GM12878 (cell line): ENCODE results near the gene HOXB3. TPM values are rescaled to one million over a fixed set of nuclear protein-coding genes. Genes with fewer than 3 reads are reported as not detected.

Experiments used
- ATAC-seq: fragments of 200-7000 bp; cut with Tn5 transposase; 3 replicates; pipeline ENCODE4 v1.9.1; 2020; ENCODE audit warnings: mild to moderate bottlenecking, moderate library complexity
- BruUV-seq: library from RNA; stranded (reverse); fragments of 400-500 nt; replicated peaks from 2 replicates; lab custom pipeline; 2021; lab: Mats Ljungman, UMichigan
- CTCF ChIA-PET: fragments of 300-600 bp; sonication (Branson Sonifier 250); formaldehyde crosslinking; extraction: SDS; loops from one replicate; lab custom pipeline; 2021; ENCODE audit warnings: inconsistent platforms; lab: Yijun Ruan, JAX
- POLR2A ChIA-PET: fragments of 350-600 bp; formaldehyde crosslinking; extraction: SDS; loops from one replicate; lab custom pipeline; 2021; ENCODE audit warnings: inconsistent platforms; lab: Charles Lee
- RAD21 ChIA-PET: fragments of 300-600 bp; sonication (Branson Sonifier 250); formaldehyde crosslinking; loops from one replicate; lab custom pipeline; 2023; ENCODE audit warnings: antibody characterized with exemption; ENCODE audit not compliant: unreplicated experiment; lab: Charles Lee
- SMC1A ChIA-PET: fragments of 300-600 bp; sonication (Branson Sonifier 250); formaldehyde crosslinking; loops from one replicate; lab custom pipeline; 2023; ENCODE audit not compliant: unreplicated experiment, uncharacterized antibody; lab: Charles Lee
- DNase-seq: peaks from one replicate; pipeline ENCODE4 v3.0.0-alpha.2; 2011; ENCODE audit warnings: low read depth, low spot score
- FAIRE-seq: peaks from 3 replicates; lab custom pipeline; 2011; peaks lifted over from hg19 to GRCh38; lab: Jason Lieb, UNC
- H2AFZ ChIP-seq: 2 replicates; pipeline ENCODE4 v1.6.0; 2011; ENCODE audit warnings: low read depth, low read length, control low read depth; ENCODE audit not compliant: control insufficient read depth
- H3K27ac ChIP-seq: 2 replicates; pipeline ENCODE4 v1.5.1; 2011; ENCODE audit warnings: control low read depth; ENCODE audit not compliant: control insufficient read depth, insufficient read depth
- H3K27me3 ChIP-seq, 2 experiments: replicated peaks in 1 of 2; 2 replicates each; pipeline versions ENCODE4 v1.6.0 to v1.6.1; 2011; ENCODE audit warnings: low read length in 1 of 2; ENCODE audit not compliant: control insufficient read depth in 2 of 2, insufficient read depth in 2 of 2
- H3K36me3 ChIP-seq, 2 experiments: 2 replicates each; pipeline ENCODE4 v1.5.1; 2011; ENCODE audit warnings: low read length in 1 of 2; ENCODE audit not compliant: control insufficient read depth in 2 of 2, insufficient read depth in 2 of 2
- H3K4me1 ChIP-seq: 2 replicates; pipeline ENCODE4 v1.6.1; 2011; ENCODE audit warnings: mild to moderate bottlenecking, low read length, moderate library complexity, mixed read lengths; ENCODE audit not compliant: control insufficient read depth, insufficient read depth
- H3K4me2 ChIP-seq: 2 replicates; pipeline ENCODE4 v1.6.0; 2011; ENCODE audit warnings: control low read depth; ENCODE audit not compliant: control insufficient read depth, insufficient read depth
- H3K4me3 ChIP-seq: fragments of 200-600 bp; sonication (generic); 2 replicates; pipeline ENCODE4 v1.5.1; 2016
- H3K79me2 ChIP-seq: 2 replicates; pipeline ENCODE4 v1.6.0; 2011; ENCODE audit warnings: low read length; ENCODE audit not compliant: control insufficient read depth, insufficient read depth
- H3K9ac ChIP-seq: 2 replicates; pipeline ENCODE4 v1.8.0; 2011; ENCODE audit warnings: low read length, control low read depth, mixed read lengths; ENCODE audit not compliant: control insufficient read depth, insufficient read depth
- H3K9me3 ChIP-seq: replicated peaks from 3 replicates; pipeline ENCODE4 v1.5.1; 2011; ENCODE audit warnings: mild to moderate bottlenecking, low read length; ENCODE audit not compliant: control insufficient read depth, insufficient read depth
- H4K20me1 ChIP-seq: 2 replicates; pipeline ENCODE4 v1.6.0; 2011; ENCODE audit not compliant: control insufficient read depth, insufficient read depth
- ATF2 ChIP-seq: IDR thresholded peaks from 2 replicates; pipeline ENCODE4 v1.6.1; 2012; ENCODE audit warnings: low read length, inconsistent platforms
- BMI1 ChIP-seq: fragments of 450-650 bp; IDR thresholded peaks from 2 replicates; pipeline ENCODE4 v1.6.1; 2016; ENCODE audit warnings: mild to moderate bottlenecking, moderate library complexity, borderline replicate concordance
- CBFB ChIP-seq: IDR thresholded peaks from 2 replicates; pipeline ENCODE4 v1.6.1; 2016; ENCODE audit warnings: antibody characterized with exemption, low read depth
- CBX5 ChIP-seq: sonication (generic); IDR thresholded peaks from 2 replicates; pipeline ENCODE4 v1.6.1; 2016; ENCODE audit warnings: low read depth, moderate library complexity, mild to moderate bottlenecking, inconsistent platforms
- MTA2 ChIP-seq: fragments of 450-650 bp; IDR thresholded peaks from 2 replicates; pipeline ENCODE4 v1.6.1; 2016; ENCODE audit warnings: low read depth, mild to moderate bottlenecking, moderate library complexity
- MYC ChIP-seq: IDR thresholded peaks from 2 replicates; pipeline ENCODE4 v1.6.1; 2011; ENCODE audit warnings: mild to moderate bottlenecking, low read length, moderate library complexity, inconsistent platforms; ENCODE audit not compliant: insufficient read depth, insufficient replicate concordance, insufficient read length, severe bottlenecking
- NBN ChIP-seq: fragments of 450-650 bp; IDR thresholded peaks from 2 replicates; pipeline ENCODE4 v1.6.1; 2016
- PAX5 ChIP-seq: IDR thresholded peaks from 2 replicates; pipeline ENCODE4 v1.6.1; 2011; ENCODE audit warnings: low read depth, low read length, borderline replicate concordance
- POLR2A ChIP-seq: IDR thresholded peaks from 2 replicates; pipeline ENCODE4 v1.6.1; 2011; ENCODE audit warnings: low read depth, mild to moderate bottlenecking, low read length
- PRDM15 ChIP-seq: fragments of 450-650 bp; formaldehyde crosslinking; IDR thresholded peaks from 2 replicates; pipeline ENCODE4 v1.4.0; 2020; ENCODE audit warnings: mild to moderate bottlenecking, moderate library complexity
- RCOR1 ChIP-seq: conservative IDR thresholded peaks from 2 replicates; pipeline ENCODE4 v1.6.1; 2012; ENCODE audit warnings: low read depth, low read length, improper control_type of control experiment
- RELA ChIP-seq: fragments of 450-650 bp; IDR thresholded peaks from 2 replicates; pipeline ENCODE4 v1.8.0; 2014; ENCODE audit warnings: borderline replicate concordance; ENCODE audit not compliant: partially characterized antibody
- SKIL ChIP-seq: fragments of 450-650 bp; IDR thresholded peaks from 2 replicates; pipeline ENCODE4 v1.6.1; 2017; ENCODE audit warnings: mild to moderate bottlenecking, low read depth, inconsistent platforms; ENCODE audit not compliant: poor library complexity, severe bottlenecking
- SMAD1 ChIP-seq: fragments of 450-650 bp; IDR thresholded peaks from 2 replicates; pipeline ENCODE4 v1.6.1; 2018; ENCODE audit warnings: mild to moderate bottlenecking, low read depth; ENCODE audit not compliant: partially characterized antibody
- SRF ChIP-seq, 2 experiments: IDR thresholded peaks; 2 replicates each; pipeline ENCODE4 v1.6.1; 2011; ENCODE audit warnings: low read depth in 2 of 2, low read length in 2 of 2, mild to moderate bottlenecking in 1 of 2, moderate library complexity in 1 of 2
- SUZ12 ChIP-seq: fragments of 200-600 bp; sonication (generic); IDR thresholded peaks from one replicate; pipeline ENCODE4 v1.6.1; 2018; ENCODE audit warnings: antibody characterized with exemption, mild to moderate bottlenecking; ENCODE audit not compliant: unreplicated experiment
- TBL1XR1 ChIP-seq: IDR thresholded peaks from 2 replicates; pipeline ENCODE4 v1.6.1; 2012; ENCODE audit warnings: low read depth, low read length, improper control_type of control experiment
- whole genome bisulfite sequencing: methylation state at CpG from one replicate; pipeline ENCODE4 v1.1.6; 2016; ENCODE audit warnings: low lambda C conversion rate; ENCODE audit not compliant: insufficient replicate concordance, insufficient coverage; ENCODE audit errors: missing lambda C conversion rate; 5-methylcytosine and 5-hydroxymethylcytosine counted together
- in situ Hi-C: fragments of 300-500 bp; cut with MboI; formaldehyde crosslinking; loops from 9 replicates; pipeline ENCODE4 v1.14.3; 2018; ENCODE audit warnings: mixed read lengths
- intact Hi-C: fragments of 100-400 bp; cut with micrococcal nuclease; formaldehyde crosslinking; loops from one replicate; pipeline ENCODE4 v1.14.2; 2022; ENCODE audit not compliant: unreplicated experiment
- polyA plus RNA-seq, 11 experiments: library from polyadenylated mRNA; depleted of rRNA in 4 of 11; unstranded in 6 of 11; stranded (reverse) in 5 of 11; fragments of >200 nt; fragmentation: Nextera tagmentation in 4 of 11; fragmentation: Illumina TruSeq in 1 of 11; extraction: Ambion mirVana in 4 of 11; extraction: Trizol in 1 of 11; gene quantifications; 1 replicate in 1 of 11; 2 replicates in 10 of 11; pipeline versions ENCODE4 v1.2.1 to v1.2.3, GENCODE V29; 2011 to 2016; ENCODE audit warnings: inconsistent platforms in 2 of 11, missing spikeins in 2 of 11, low read depth in 1 of 11
- total RNA-seq, 4 experiments: library from RNA; depleted of rRNA in 3 of 4; stranded (reverse); fragments of >200 nt in 3 of 4; fragmentation: Illumina TruSeq in 1 of 4; extraction: Trizol in 1 of 4; gene quantifications; 2 replicates each; pipeline versions ENCODE4 v1.2.1 to v1.2.3, GENCODE V29; 2013 to 2021

HOXB3 gene
- total and polyA plus RNA-seq, 10 of the 15 experiments (the other 5 are each of a cell fraction or from before 2014, with no cell fraction given): 0.19 to 7.7 (median 2.9) TPM

- RAD21 ChIA-PET: no interaction called here
- Histone ChIP-seq H3K36me3 (no peaks in the 10 kb centered on the region; a peak in 1 of 4 replicates), H3K4me3 (no peak overlapping the region), H3K79me2 (no peaks in the 10 kb centered on the region)
- intact Hi-C loops: no loop called here
- whole genome bisulfite sequencing: 20% methylated on average over 3 of the region's 3 CpGs
- DNase-seq: no peak
- no peak for TF ChIP-seq ATF2
- TF ChIP-seq TBL1XR1: no peak
- no peak for TF ChIP-seq PRDM15 (CRISPR knock-in tag)
- TF ChIP-seq RCOR1: no peak
- TF ChIP-seq SUZ12: no peak
- no peak for TF ChIP-seq CBFB
- TF ChIP-seq RELA: no peak
- no peak for TF ChIP-seq CBX5
- no peak for TF ChIP-seq NBN
- TF ChIP-seq SKIL: no peak
- TF ChIP-seq MYC: no peak
- TF ChIP-seq SRF (IDR thresholded peaks at IDR 0.05; ENCODE audit: low read depth in 2 of 2, low read length in 2 of 2): no peak
- no peak for TF ChIP-seq BMI1
- TF ChIP-seq MTA2: no peak
- TF ChIP-seq POLR2A: no peak
- no peak for TF ChIP-seq SMAD1
- no peak for TF ChIP-seq PAX5
- TF ChIP-seq, all 136 proteins: peak for 0
- Histone ChIP-seq H3K4me1 (no peaks in the 10 kb centered on the region), H3K9ac (no peak overlapping the region), H3K9me3 (no peaks in the 10 kb centered on the region), H2AFZ (no peak overlapping the region), H3K27me3 (no peaks in the 10 kb centered on the region), H4K20me1 (no peaks in the 10 kb centered on the region), H3K4me2 (no peak overlapping the region), H3K27ac (no peak overlapping the region)
- FAIRE-seq (no peak), ATAC-seq (no peak)
- SMC1A ChIA-PET: no interaction called here
- POLR2A ChIA-PET: no interaction called here
- no TSS peak for BruUV-seq
- in situ Hi-C loops: no loop called here
- CTCF ChIA-PET: no interaction called here
These were observed 20.8 kb downstream of the HOXB3 start for GRCh38 chr17:48569240-48569582.
